Activated CD4-positive, CD25-positive, alpha-beta regulatory T cell (primary cell): ENCODE results near the gene RSPH10B2.
"Not testable (repeated sequence)": the region's sequence is repeated elsewhere in the genome, so short reads cannot be mapped to it uniquely, and the experiment has no call there.

Experiments used
- DNase-seq, 4 experiments: peaks; one replicate each; lab custom pipeline; 2025; lab: John Stamatoyannopoulos, UW

Gene RSPH10B2

DNA sequence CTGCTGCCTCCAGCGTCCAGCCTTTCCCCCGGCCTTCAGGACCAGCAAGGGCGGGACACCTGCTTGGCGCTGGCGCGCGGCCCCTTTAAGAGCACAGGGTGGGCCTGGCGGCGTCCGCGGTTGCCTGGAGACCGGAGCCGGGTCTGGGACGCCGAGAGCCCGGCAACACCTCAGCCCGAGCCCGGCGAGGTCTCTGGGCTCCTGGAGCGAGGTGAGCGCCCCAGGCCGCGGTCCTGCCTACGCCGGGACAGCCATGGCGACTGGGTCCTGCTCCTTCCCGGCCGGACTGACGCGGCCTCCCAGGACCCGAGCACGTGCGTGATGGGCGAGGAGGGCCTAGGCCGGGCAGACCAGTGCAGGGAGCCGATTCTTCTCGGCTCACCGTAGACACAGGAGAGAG lies at the start of gene RSPH10B2:
RSPH10B2 (plus strand) TSS at position 140 of the 400 bp plus-strand sequence. CDS start 3,575 bp downstream, outside the sequence.
- DNase-seq = not testable (repeated sequence)

DNA sequence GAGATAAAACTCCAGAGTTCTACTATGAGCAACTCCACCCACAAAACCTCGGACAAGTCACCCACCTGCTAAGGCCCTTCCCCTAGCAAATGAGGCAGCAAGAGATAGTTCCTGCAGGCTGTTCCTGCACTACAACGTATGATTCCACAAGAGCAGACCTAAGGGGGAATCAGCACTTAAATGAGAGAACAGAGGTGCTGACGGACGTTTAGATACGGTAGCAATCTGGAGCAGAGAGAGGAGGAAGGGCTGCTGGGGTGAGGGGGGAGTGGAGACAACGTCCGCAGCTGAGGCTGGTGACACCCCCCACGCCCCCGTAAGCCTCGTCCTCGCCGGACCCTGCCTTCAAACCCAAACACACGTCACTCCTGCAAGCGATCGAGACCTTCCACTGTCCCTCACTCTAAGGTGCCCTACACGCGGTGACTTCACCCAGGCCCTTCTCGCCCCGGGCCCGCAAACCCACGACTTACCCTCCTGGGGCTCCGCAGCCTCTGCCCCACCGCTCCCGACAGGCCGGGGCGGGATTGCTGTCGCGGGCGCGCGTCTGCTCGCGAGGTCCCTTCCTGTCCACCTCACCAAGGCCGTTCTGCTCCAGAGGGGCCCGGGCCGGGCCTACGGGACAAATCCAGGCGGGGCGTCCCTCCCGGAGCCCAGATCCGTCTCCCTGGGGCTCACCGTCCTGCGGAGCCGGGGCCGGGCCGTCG lies 47.8 kb upstream of the RSPH10B2 start:
- DNase-seq = peak in 2 of 4 experiments; percentile 10 to 11

GRCh38 chr7:6706666-6707407 lies 47.1 kb upstream of the RSPH10B2 start, which contains the start of gene ZNF12:
Gene ZNF12, minus strand, starts transcription at chr7:6706947. Its CDS starts 1,774 bp downstream, at chr7:6705173.
- DNase-seq = peak; percentile 84 to 92 (median 91)

DNA sequence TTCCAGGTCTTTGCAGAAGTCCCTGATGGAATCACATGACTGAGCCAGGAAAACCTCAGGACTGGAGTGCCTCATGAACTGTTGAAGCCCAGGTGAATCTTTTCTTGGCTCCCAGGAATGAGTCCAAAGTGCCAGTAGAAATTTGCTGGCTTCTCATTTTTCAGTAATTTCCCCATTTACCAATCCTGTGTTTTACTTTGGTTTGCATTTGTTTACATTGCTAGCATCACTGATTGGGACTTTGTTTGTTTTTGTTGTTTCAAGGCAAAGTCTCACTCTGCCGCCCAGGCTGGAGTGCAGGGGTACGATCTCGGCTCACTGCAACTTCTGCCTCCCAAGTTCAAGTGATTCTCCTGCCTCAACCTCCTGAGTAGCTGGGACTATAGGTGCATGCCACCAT lies 45.6 kb upstream of the RSPH10B2 start:
- no peak for DNase-seq

- DNase-seq = no peak
These were observed 44.1 kb upstream of the RSPH10B2 start for GRCh38 chr7:6709808-6710207.

GRCh38 chr7:6714360-6714759 lies 39.5 kb upstream of the RSPH10B2 start:
- no peak for DNase-seq

- not testable (repeated sequence) for DNase-seq
These were observed 38.0 kb upstream of the RSPH10B2 start for GRCh38 chr7:6715898-6716297.

DNA sequence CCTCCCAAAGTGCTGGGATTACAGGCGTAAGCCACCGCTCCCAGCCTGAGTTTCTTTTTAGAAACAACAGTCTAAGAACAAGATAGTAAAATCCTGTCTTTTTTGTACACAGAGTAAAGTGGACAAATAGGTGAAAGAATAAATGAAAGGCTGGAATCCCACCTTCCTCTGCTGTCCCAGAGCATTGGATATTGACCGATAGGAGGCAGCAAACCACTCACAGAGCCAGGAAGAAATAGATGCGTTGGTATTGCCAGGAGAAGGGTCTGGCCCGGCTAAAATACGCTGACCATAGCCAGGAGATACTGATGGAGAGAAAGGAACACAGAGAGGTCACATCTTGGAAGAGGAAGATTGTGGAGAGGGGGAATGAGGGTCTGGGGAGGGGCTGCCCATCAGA lies 35.8 kb upstream of the RSPH10B2 start:
- DNase-seq = no peak

DNA sequence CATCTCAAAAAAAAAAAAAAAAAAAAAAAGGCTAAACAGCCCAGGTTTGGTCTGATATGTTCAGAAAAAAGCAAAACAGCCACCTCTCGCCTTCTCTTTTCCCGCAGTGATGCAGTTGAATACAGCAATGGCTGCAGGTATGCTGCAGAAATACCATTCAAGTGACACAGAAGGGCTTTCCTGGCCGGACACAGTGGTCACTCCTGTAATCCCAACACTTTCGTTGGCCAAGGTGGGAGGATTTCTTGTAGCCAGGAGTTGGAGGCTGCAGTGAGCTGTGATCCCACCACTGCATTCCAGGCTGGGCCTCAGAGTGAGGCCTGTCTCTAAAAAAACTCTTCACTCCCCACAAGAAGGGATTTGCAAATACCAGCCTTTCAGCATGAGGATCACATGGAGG lies 29.6 kb upstream of the RSPH10B2 start:
- not testable (repeated sequence) for DNase-seq

DNA sequence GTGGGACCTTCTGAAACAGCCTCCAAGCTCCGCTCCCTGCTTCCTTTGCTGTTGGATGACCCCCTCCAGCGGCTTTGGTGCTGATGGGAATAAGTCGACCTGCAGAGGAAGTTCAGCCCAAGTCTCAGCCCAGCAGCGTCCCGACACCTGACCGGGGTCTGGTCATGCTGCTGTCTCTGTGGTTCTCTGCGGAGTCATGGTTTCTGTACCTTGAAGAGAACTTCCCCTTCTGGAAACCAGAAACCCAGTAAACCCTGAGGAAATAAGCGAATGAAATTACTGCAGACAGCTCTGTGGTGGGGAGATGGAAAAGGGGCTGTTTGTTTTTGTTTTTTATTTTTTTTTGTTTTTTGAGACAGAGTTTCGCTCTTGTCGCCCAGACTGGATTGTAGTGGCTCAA lies 28.9 kb upstream of the RSPH10B2 start:
- no peak for DNase-seq

GRCh38 chr7:6726341-6726740 lies 27.6 kb upstream of the RSPH10B2 start:
- not testable (repeated sequence) for DNase-seq

GRCh38 chr7:6727663-6728062 lies 26.2 kb upstream of the RSPH10B2 start:
- DNase-seq = no peak

GRCh38 chr7:6728893-6729491 lies 24.9 kb upstream of the RSPH10B2 start:
- DNase-seq = not testable (repeated sequence)

GRCh38 chr7:6729492-6730342 lies 24.2 kb upstream of the RSPH10B2 start:
- DNase-seq = peak; percentile 58 to 66 (median 60)

GRCh38 chr7:6730343-6730633 lies 23.6 kb upstream of the RSPH10B2 start:
- no peak for DNase-seq

- not testable (repeated sequence) for DNase-seq
These were observed 15.5 kb upstream of the RSPH10B2 start for GRCh38 chr7:6738415-6738814.

- DNase-seq = not testable (repeated sequence)
These were observed 9.3 kb upstream of the RSPH10B2 start for GRCh38 chr7:6744410-6745100.

DNA sequence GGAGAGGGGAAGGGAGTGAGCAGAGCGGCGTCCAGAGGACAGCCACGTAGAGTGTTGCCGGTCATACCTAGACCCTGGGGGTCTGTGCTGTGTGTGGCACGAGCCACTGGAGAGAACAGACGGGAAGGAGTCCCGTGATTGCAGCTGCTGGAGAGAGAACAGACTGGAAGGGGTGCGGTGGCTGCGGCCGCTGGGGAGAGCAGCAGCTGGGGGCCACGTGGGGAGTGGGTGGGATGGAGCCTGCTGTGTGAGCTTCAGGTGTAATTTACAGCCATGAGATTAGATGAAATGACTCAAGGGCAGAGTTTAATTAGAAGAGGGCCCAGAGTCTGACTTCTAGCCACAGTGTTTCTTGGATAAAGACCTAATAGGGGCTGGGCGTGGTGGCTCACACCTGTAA lies 4.6 kb upstream of the RSPH10B2 start:
- DNase-seq = not testable (repeated sequence)

DNA sequence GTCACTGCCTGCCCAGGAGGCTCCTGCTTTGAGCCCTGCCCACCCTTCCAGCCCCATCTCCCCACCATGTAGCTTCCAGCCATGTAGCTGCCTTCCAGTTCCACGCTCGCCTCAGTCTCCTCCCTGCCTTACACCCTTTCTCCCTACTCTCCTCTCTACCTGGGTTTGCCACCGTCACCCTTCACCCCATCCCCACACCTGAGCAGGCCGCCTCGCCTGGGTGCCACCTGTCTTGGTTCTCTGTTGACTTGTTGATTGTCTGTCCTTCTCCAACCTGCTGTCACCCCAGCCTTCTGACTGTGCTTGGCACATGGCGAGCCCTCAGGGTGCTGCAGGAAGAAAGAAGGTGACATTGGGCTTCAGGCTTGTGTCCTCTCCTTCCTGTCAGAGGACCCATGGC lies 3.7 kb upstream of the RSPH10B2 start:
- not testable (repeated sequence) for DNase-seq

DNA sequence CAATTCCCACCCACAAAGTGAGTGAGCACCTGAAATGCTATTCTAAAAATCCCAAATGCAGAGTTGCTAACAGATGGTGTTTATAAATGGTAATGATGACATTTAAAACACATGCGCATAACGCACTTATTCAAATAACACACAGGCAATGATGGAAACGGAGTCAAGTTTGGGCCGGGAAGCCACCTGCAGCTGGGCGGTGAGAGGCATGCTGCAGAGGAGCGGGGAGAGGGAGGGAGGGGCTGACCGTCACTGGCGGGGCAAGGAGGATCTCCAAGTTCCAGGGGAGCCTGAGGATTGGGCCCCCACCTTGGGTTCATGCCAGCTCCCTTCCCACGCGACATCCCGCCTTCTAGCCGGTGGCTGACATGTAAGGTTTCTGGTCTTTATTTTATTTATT lies 7.3 kb downstream of the RSPH10B2 start:
- DNase-seq = not testable (repeated sequence)

- not testable (repeated sequence) for DNase-seq
These were observed 27.7 kb downstream of the RSPH10B2 start for GRCh38 chr7:6781581-6781980.
